Mesothelial cell of epicardium (in vitro differentiated cells): ENCODE results near the gene SERTAD3. TPM values are rescaled to one million over a fixed set of nuclear protein-coding genes. Genes with fewer than 3 reads are reported as not detected.

ENCODE experiments used
- DNase-seq, 2 experiments: peaks; one replicate each; pipeline ENCODE4 v3.0.0; 2021; ENCODE audit warnings: low spot score in 2 of 2; ENCODE audit not compliant: unreplicated experiment in 2 of 2
- H3K27ac Mint-ChIP-seq: 2 replicates; pipeline ENCODE4 v1.8.0; 2021; ENCODE audit warnings: mixed read lengths
- H3K27me3 Mint-ChIP-seq: 2 replicates; pipeline ENCODE4 v1.8.0; 2021; ENCODE audit warnings: low read depth, mixed read lengths
- H3K36me3 Mint-ChIP-seq: 2 replicates; pipeline ENCODE4 v1.8.0; 2021; ENCODE audit warnings: mixed read lengths
- H3K4me1 Mint-ChIP-seq: 2 replicates; pipeline ENCODE4 v1.8.0; 2021; ENCODE audit warnings: mixed read lengths
- H3K4me3 Mint-ChIP-seq: 2 replicates; pipeline ENCODE4 v1.8.0; 2021; ENCODE audit warnings: mild to moderate bottlenecking, moderate library complexity, mixed read lengths
- H3K9me3 Mint-ChIP-seq: 2 replicates; pipeline ENCODE4 v1.8.0; 2021; ENCODE audit warnings: mixed read lengths
- CTCF ChIP-seq: fragments of 200-600 bp; sonication (generic); IDR thresholded peaks from one replicate; pipeline ENCODE4 v1.5.0; 2021; ENCODE audit warnings: antibody characterized with exemption; ENCODE audit not compliant: unreplicated experiment
- total RNA-seq: library from RNA; stranded (reverse); gene quantifications from 3 replicates; pipeline ENCODE4 v1.2.1, GENCODE V29; 2021

The SERTAD3 gene
- total RNA-seq, 1 donor from 2014 or later = 70.0 TPM

DNA sequence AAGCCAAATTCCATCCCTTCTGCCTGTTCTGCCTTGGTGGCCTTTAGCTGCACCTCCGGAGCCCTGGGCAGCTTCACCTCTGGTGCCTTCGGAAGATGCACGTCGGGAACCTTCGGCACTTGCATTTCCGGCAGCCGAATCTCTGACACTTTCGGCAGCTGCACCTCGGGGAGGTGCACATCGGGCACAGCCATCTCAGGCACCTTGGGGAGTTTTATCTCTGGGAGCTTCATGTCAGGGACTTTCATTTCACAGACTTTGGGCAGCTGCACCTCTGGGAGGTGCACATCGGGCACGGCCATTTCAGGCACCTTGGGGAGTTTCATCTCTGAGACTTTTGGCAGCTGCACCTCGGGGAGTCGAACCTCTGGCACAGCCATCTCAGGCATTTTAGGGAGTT lies 48.2 kb downstream of the SERTAD3 start:
- H3K36me3 Mint-ChIP-seq = no peaks in the 10 kb centered on the region
- TF ChIP-seq CTCF = no peak
- H3K27ac Mint-ChIP-seq = no peak overlapping the region
- no peak overlapping the region for H3K4me3 Mint-ChIP-seq
- DNase-seq = no peak
- no peaks in the 10 kb centered on the region for H3K27me3 Mint-ChIP-seq
- peaks cover 6% of the 10 kb centered on the region for H3K4me1 Mint-ChIP-seq
- H3K9me3 Mint-ChIP-seq = no peaks in the 10 kb centered on the region

GRCh38 chr19:40394816-40395210 lies 49.3 kb downstream of the SERTAD3 start:
- H3K36me3 Mint-ChIP-seq = no peaks in the 10 kb centered on the region
- H3K27me3 Mint-ChIP-seq = no peaks in the 10 kb centered on the region
- TF ChIP-seq CTCF = no peak
- H3K9me3 Mint-ChIP-seq = no peaks in the 10 kb centered on the region
- DNase-seq = no peak
- H3K4me1 Mint-ChIP-seq = peaks cover 6% of the 10 kb centered on the region
- H3K27ac Mint-ChIP-seq = no peak overlapping the region
- H3K4me3 Mint-ChIP-seq = no peak overlapping the region

DNA sequence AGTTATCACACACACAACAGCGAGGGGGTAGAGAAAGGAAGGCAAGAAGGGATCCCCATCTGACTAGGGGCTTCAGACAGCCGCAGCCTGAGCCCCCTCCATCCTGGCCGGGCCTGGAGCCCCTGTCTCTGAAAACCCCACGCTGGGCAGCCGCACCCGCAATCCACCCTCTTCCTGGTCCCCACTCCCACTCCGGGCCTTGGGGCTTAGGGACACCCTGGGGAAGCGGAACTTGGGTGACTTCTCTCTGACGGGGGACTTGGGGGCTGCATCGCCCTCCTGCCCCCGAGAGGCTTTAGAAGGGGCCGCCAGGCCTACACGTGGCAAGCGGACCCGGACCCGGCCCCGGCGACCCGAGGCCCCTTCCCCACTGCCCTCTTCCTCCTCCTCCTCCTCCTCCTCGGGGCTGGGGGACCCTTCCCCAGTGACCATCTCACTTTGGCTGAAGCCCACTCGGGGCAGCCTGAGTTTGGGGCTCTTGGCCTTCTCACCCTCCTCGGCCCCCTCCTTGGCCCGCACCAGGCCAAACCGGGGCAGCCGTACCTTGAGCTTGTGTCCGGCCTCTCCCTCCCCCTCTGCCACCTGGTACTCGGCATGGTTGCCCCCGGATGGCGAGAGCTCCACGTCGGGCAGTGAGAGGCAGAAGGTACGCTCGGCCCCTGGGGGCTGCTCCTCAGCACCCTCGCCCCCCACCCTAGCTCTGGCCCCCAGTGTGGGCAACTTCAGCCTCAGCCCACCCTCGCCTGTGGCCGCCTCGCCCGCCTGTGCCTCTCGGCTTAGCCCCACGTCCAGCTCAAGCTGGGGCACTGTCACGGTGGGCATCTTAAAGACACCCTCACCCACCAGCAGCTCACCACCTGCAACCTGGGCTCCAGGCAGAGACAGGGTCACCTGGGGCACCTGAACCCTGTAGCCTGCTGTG lies 50.0 kb downstream of the SERTAD3 start:
- DNase-seq = no peak
- no peak overlapping the region for H3K27ac Mint-ChIP-seq

GRCh38 chr19:40392894-40393517 lies 51.1 kb downstream of the SERTAD3 start:
- no peak for DNase-seq
- Mint-ChIP-seq H3K4me3 (no peak overlapping the region), H3K9me3 (no peaks in the 10 kb centered on the region), H3K4me1 (peaks cover 6% of the 10 kb centered on the region), H3K27me3 (no peaks in the 10 kb centered on the region), H3K36me3 (no peaks in the 10 kb centered on the region), H3K27ac (no peak overlapping the region)
- no peak for TF ChIP-seq CTCF

More for the DNA sequence above, 50.0 kb downstream of the SERTAD3 start:
- no peak for TF ChIP-seq CTCF
- no peak overlapping the region for H3K4me3 Mint-ChIP-seq
- peaks cover 6% of the 10 kb centered on the region for H3K4me1 Mint-ChIP-seq
- H3K27me3 Mint-ChIP-seq = no peaks in the 10 kb centered on the region
- H3K9me3 Mint-ChIP-seq = no peaks in the 10 kb centered on the region
- H3K36me3 Mint-ChIP-seq = no peaks in the 10 kb centered on the region

GRCh38 chr19:40392123-40392522 lies 52.0 kb downstream of the SERTAD3 start:
- DNase-seq = no peak
- Mint-ChIP-seq H3K4me1 (peaks cover 6% of the 10 kb centered on the region), H3K27me3 (no peaks in the 10 kb centered on the region), H3K27ac (no peak overlapping the region), H3K9me3 (no peaks in the 10 kb centered on the region), H3K36me3 (no peaks in the 10 kb centered on the region), H3K4me3 (no peak overlapping the region)
- TF ChIP-seq CTCF = no peak

Other genes with a start within 250 kb of the SERTAD3 start
- gene TTC9B, start 226.0 kb downstream of the SERTAD3 start, total RNA-seq = not detected in 3 replicates
- 0.98 to 1.8 TPM (median 1.0 TPM) in 3 replicates for gene CCNP, start 217.6 kb downstream of the SERTAD3 start, total RNA-seq
- gene AKT2, start 159.0 kb downstream of the SERTAD3 start, total RNA-seq = 192 to 200 TPM (median 194 TPM) in 3 replicates
- gene C19orf47, start 95.9 kb downstream of the SERTAD3 start, total RNA-seq = 15.3 to 17.8 TPM (median 16.3 TPM) in 3 replicates
- gene PLD3, start 95.6 kb downstream of the SERTAD3 start, total RNA-seq = 369 to 379 TPM (median 376 TPM) in 3 replicates
- 0.20 to 0.32 TPM (median 0.31 TPM) in 3 replicates for gene HIPK4, start 54.2 kb downstream of the SERTAD3 start, total RNA-seq
- gene PRX, start 31.0 kb downstream of the SERTAD3 start, total RNA-seq = 4.7 to 5.2 TPM (median 5.2 TPM) in 3 replicates
- gene SERTAD1, start 18.3 kb downstream of the SERTAD3 start, total RNA-seq = 10.7 to 11.0 TPM (median 10.8 TPM) in 3 replicates
- gene BLVRB, start 21.4 kb upstream of the SERTAD3 start, total RNA-seq = 38.5 to 42.7 TPM (median 42.2 TPM) in 3 replicates
- 1.5 to 3.4 TPM (median 1.7 TPM) in 3 replicates for gene SPTBN4, start 22.7 kb upstream of the SERTAD3 start, total RNA-seq
- gene SHKBP1, start 132.5 kb upstream of the SERTAD3 start, total RNA-seq = 60.9 to 65.3 TPM (median 61.6 TPM) in 3 replicates
- gene LTBP4, start 157.0 kb upstream of the SERTAD3 start, total RNA-seq = 341 to 364 TPM (median 344 TPM) in 3 replicates
- gene NUMBL, start 246.3 kb upstream of the SERTAD3 start, total RNA-seq = 35.0 to 42.5 TPM (median 39.2 TPM) in 3 replicates